ENCODE measurements around the gene C19orf67.

Gene C19orf67

DNA sequence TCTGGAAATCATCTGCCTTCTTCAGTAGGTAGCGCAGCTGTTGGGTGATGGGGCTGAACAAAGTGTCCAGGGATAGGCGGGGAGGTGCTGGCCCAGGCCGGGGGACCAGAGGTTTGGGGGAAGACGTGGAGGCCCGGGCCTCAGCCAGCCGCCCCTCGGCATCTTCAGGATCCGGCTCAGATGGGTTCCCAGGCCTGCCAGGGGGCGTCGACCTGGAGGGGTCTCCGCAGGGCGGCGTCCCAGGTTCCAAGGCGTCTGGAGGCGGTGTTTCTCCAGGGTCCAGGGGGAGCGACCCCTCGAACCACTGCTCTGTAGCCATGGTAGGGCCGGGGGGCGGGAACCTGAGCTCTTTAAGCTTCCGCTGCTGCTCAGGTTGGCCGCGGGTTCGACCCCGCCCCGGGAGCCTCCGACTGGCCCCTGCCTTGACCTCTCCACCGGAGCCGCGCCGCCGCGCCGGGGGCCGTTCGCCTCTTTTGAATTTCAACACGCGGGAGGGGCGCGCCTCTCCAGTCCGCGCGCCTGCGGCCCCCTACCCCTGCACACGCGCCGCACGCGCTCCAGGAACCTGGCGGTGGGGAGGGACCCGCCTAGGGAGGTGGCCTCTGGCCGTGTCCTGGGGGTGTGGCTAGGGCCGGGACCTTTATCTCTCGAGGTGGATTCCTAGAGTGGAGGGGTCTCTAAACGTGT, at the start of gene C19orf67:
C19orf67 (minus strand) TSS at position 475 of the 687 bp plus-strand sequence; CDS start at position 319, 156 bp downstream.
- no peak for FAIRE-seq

- no peak for FAIRE-seq
Measured at GRCh38 chr19:14135355-14135754, 49.8 kb upstream of the C19orf67 start.

DNA sequence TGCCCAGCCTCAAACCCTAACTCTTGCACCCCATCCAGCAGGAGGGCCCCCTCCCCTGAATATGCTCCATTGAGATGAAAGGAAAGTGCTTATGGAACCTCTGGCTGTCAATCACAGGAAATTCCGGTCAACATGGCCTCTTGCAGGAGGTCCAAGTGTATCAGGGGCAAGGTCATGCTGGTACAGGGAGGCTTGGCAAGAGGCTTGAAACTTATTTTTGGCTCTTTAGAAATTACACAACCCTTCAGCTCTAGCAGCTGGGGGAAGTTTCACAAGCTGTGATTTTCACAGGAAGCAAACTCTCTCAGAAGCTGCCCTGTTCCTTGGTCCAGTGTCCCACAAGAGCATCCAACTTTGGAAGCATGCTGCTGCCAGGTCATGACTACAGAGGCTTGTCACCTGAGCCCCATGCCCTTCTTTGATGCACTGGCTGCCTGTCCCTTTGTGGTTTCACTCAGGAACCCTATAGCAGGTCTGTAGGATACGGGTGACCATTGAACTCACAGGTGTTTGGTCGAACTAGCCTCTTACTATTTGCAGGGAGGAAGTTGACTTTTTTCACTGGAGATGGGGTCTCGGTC, 42.4 kb upstream of the C19orf67 start:
- no peak for FAIRE-seq

DNA sequence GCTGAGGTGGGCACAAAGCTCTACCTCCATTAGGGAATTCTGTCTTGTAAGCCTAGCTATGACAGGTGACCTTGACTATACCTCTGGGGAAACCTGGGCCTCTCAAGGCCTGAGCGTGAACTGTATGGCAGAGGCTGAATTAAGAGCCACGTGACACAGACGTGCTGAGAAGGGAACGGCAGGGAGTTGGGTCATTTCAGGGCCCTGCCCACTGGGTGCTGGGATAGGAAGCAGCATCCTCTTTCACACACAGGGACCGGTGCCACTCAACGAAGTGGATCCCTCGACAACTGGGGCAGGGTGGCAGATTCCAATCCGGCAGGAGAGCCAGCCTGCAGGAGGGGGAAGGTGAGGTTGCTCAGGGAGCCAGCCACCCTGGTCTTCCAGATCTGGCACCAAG, 41.6 kb upstream of the C19orf67 start:
- FAIRE-seq = no peak

DNA sequence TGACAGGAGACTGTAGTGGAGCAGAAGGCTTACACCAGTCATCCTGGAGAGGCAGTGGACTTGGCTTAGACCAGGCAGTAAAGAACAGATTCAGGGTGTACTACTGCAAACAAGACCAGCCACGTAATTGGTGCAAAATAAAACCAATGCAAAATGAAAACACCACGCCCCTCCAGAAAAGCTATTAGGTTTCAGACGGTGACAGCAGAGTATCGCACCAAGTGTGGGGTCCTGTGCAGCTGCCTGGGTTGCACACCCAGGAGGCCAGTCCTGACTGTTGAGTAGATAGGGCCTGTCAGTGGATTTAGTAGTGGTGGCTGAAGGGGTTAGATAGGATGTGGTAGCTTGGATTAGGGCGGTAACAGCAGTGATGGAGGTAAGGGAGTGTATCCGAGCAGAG, 37.3 kb upstream of the C19orf67 start:
- no peak for FAIRE-seq

GRCh38 chr19:14120497-14120780, 34.9 kb upstream of the C19orf67 start:
- no peak for FAIRE-seq

DNA sequence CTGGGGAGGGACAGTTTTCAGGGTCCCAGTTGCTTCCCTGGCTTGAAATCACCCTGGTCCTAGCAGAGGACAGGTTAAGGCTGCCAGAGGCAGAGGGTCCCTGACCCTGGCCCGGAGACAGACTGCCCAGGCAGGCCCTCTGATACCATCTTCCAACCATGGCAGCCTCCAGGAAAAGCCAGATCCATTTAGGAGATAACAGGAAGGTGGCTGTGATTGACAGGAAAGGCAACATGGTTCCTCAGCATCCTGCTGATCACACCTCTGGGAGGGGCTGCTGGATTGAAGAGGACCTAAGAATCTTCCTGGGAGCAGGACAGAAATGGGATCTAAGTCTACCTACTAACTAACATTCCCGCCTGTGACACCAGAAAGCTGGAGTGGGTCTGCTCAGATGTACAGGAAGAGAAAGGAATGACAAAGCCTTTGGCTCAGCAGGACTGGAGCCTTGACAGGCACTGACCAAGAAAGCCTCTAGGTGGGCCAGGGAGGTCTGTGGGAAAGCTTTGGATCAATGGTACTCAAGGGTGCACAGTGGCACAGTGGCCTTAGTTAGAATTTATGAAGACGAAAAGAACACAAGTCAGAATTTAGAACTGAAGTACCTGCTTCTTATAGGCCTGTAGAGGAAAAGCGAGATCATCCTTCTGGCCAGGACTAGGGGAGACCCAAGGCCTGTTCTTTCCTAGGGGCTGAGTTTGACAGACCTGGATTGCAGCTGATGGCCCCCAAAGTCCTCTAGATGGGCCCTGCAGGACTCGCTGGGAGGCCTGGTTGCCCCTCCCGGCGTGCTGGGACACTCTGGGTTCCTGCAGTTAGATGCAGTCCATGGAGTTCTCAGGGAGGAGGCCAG, 34.3 kb upstream of the C19orf67 start:
- no peak for FAIRE-seq

DNA sequence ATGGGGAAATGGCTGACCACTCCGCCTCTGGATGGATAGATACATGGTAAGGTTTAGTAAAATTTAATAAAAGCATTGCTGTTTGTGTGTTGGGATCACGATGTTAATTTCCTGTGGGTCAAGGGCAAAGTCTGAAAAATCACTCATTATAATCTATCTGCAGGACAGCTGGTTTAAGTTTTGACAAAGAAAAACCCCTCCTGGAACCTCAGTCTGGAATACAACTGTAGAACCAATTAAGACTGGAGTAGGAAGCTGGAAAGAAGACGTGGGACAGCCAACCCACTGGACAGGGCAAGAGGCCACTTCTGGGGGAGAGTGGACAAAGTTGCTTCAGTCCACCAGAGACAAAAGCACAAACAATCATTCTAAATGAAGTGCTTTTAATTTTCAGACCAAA, 33.6 kb upstream of the C19orf67 start:
- FAIRE-seq = no peak

DNA sequence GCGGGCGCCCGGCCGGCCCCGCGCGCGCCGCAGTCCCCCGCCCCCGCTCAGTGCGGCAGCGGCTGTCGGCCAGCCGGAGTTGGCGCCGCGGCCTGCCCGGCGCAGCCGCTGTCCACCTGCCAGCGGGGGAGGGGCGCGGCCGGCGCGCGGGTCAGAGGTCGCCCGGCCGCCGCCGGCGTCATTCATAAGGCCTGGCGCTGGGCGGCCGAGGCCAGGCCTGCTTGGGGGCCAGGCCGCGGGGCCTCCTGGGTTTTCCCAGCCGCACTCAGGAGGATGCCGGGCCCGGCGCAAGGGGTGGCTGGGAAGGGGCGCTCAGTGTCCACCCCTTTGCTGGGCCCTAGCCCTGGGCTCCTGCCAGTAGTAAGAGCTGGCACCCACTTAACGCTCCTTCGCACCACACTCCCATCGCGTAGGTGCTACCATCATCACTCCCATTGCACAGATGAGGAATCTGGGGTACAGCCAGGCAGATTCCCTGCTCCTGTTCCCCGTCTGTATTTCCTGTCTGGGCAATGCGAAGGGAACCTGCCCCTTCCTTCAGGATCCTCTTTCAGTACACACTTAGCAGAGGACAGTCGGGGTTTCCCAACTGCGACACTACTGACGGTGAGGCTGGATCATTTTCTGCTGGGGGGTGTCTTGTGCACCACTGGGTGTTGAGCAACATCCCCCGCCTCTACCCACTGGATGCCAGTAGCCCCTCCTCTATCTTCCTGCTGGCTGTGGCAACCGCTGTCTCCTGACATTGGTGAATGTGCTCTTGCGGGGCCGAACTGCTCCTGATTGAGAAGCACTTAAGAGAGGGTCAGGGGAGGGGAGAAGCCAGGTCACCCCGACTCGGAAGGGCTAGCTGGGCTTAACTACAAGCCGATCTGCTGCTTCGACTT, 32.8 kb upstream of the C19orf67 start:
- no peak for FAIRE-seq

- FAIRE-seq = peak; percentile 94
Measured at GRCh38 chr19:14117668-14118164, 32.1 kb upstream of the C19orf67 start, which contains the start of gene PRKACA. Gene PRKACA (minus strand): TSS chr19:14117762. CDS start chr19:14117547, 215 bp downstream.

DNA sequence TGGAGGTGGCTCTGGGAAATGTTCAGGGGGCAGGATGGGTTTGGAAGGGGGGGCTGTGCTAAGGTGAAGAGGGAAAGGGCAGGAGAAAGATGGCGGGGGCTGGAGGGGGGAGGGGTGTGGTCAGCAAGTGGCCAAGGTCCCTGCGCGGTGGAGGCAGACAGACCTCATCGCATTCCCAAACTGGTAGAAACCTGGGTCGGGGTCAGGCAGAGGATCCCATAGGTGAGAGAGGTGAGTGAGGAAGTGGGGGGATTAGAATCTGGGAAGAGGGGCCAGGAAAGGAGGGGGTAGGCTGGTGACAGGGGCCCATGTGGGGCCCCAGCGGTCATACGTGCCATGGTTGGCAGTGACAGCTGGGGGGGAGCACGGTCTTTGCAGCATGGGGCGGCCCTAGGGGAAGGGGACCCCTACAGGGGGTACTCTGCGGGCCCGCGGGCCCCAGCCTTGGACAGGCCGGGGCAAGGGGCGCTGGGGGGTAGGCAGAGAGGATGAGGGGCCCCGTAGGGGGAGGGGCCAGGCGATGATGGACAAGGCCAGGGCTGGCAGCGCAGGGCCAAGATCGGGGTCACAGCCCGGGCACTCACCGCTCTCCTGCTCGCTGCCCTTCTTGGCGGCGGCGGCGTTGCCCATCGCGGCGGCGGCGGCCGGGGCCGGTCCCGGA, 31.5 kb upstream of the C19orf67 start:
- no peak for FAIRE-seq

GRCh38 chr19:14116525-14116917, 30.9 kb upstream of the C19orf67 start:
- FAIRE-seq = no peak

- FAIRE-seq = no peak
Measured at GRCh38 chr19:14115756-14116155, 30.2 kb upstream of the C19orf67 start.

GRCh38 chr19:14114854-14115253, 29.3 kb upstream of the C19orf67 start:
- no peak for FAIRE-seq

DNA sequence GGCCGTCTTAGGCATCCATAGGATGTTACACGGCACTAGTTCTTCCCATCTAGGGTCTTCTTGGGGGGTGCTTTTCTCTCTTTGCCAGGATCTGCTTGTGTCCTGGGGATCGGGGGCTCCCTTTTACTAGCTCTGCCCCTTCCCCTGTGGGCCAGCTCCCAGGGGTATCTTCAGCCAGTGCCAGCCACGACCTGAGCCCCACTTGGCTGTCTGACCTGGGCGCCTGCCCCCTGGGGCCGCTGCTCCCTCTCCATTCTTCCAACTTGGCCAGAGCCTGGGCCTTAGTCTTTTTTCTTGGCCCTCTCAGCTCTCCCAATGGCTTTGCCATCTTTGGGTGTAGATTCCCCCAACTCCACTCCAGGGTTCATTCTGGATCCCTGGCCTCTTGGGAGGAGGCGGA, 28.9 kb upstream of the C19orf67 start:
- FAIRE-seq = no peak

DNA sequence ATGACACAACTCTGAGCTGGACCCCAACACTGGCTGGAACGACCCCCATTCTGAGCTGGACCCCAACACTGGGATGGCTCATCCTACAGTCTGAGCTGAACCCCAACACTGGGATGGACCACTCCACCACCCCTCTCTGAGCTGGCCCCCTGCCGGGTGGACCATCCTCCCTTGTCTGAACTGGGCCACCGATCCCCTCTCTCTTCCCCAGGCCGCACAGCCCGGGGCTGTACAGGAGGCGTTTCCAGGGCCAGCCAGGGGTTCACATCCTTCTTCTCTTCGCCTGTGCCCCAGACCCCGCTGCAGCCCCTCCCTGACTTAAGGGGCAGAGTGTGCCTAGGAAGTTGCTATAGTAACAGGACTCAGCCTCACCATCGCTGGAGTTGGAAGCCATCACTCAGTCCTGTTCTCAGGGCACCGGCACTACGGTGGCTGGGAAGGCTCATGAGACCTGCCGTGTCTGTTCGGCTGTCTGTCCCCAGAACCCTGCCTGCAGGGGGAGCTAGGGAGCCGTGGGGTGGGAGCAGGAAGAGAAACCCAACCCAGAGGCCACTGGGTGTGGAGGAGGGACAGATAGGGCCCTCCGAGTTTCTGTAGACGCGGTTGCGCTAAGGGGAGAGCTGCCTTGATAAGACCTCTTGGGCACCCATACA, 28.3 kb upstream of the C19orf67 start:
- no peak for FAIRE-seq

- FAIRE-seq = no peak
Measured at GRCh38 chr19:14112809-14113385, 27.3 kb upstream of the C19orf67 start.

- no peak for FAIRE-seq
Measured at GRCh38 chr19:14112051-14112808, 26.6 kb upstream of the C19orf67 start.

GRCh38 chr19:14111486-14111885, 25.9 kb upstream of the C19orf67 start:
- no peak for FAIRE-seq

GRCh38 chr19:14110650-14111049, 25.1 kb upstream of the C19orf67 start:
- FAIRE-seq = no peak

All from G401.6 (cell line).